Vagina (tissue), 2 donors: ENCODE results near the gene KNOP1.

Experiments used
- CTCF ChIP-seq, 3 experiments: fragments of 450-650 bp in 2 of 3; fragments of 200-600 bp in 1 of 3; sonication (generic) in 1 of 3; IDR thresholded peaks; one replicate each; pipeline ENCODE4 v1.5.1; 2017 to 2019; ENCODE audit warnings: antibody characterized with exemption in 3 of 3, mild to moderate bottlenecking in 2 of 3, moderate library complexity in 2 of 3
- POLR2A ChIP-seq, 2 donors: fragments of 450-650 bp; IDR thresholded peaks; one replicate each; pipeline ENCODE4 v1.6.1; 2017; ENCODE audit warnings: antibody characterized with exemption in 2 of 2, mild to moderate bottlenecking in 2 of 2, moderate library complexity in 2 of 2
- POLR2AphosphoS5 ChIP-seq, 2 donors: sonication (generic); formaldehyde crosslinking; IDR thresholded peaks; one replicate each; pipeline ENCODE4 v1.9.0; 2017; ENCODE audit warnings: antibody characterized with exemption in 2 of 2, mild to moderate bottlenecking in 2 of 2, low read depth in 1 of 2; ENCODE audit not compliant: insufficient read depth in 1 of 2

GRCh38 chr16:19703172-19703889 is 14.7 kb downstream of the KNOP1 start:
- TF ChIP-seq CTCF (IDR thresholded peaks at IDR 0.05) (no peak), POLR2AphosphoS5 (IDR thresholded peaks at IDR 0.05; ENCODE audit: insufficient read depth in 1 of 2, low read depth in 1 of 2) (no peak), POLR2A (IDR thresholded peaks at IDR 0.05) (no peak)
